ENCODE measurements around the gene FCER1G. TPM values are rescaled to one million over a fixed set of nuclear protein-coding genes. Genes with fewer than 3 reads are reported as not detected.
"Not testable (repeated sequence)": the region's sequence is repeated elsewhere in the genome, so short reads cannot be mapped to it uniquely, and the experiment has no call there.

Gene FCER1G
- polyA plus RNA-seq, 6 donors from 2014 or later, result 4.9 to 28.0 (median 12.4) TPM

GRCh38 chr1:161220002-161220401 is 4.9 kb downstream of the FCER1G start:
- Mint-ChIP-seq H3K36me3 (peaks cover 0 to 3% of the 10 kb centered on the region in 2 donors), H3K4me1 (peaks cover 17 to 30% (median 25%) of the 10 kb centered on the region in 3 donors), H3K9me3 (no peaks in the 10 kb centered on the region), H3K4me3 (no peak overlapping the region), H3K27ac (no peak overlapping the region), H3K27me3 (peaks cover 50 to 59% (median 55%) of the 10 kb centered on the region in 3 donors)
- DNase-seq, result no peak
- ATAC-seq (ENCODE audit: low read depth in 2 of 2), result no peak

GRCh38 chr1:161222175-161223019 is 7.3 kb downstream of the FCER1G start:
- H3K36me3 Mint-ChIP-seq, result no peaks in the 10 kb centered on the region
- ATAC-seq (ENCODE audit: low read depth in 2 of 2), result no peak
- peaks cover 15 to 44% (median 38%) of the 10 kb centered on the region in 3 donors for H3K4me1 Mint-ChIP-seq
- DNase-seq, result no peak
- H3K9me3 Mint-ChIP-seq, result no peaks in the 10 kb centered on the region
- peaks cover 44 to 56% (median 51%) of the 10 kb centered on the region in 3 donors for H3K27me3 Mint-ChIP-seq
- H3K27ac Mint-ChIP-seq, result no peak overlapping the region
- H3K4me3 Mint-ChIP-seq, result peak overlapping the region in 1 of 8 donors; percentile 42

GRCh38 chr1:161223805-161224694 is 9.0 kb downstream of the FCER1G start:
- peak overlapping the region in 1 of 8 donors; percentile 40 for H3K4me3 Mint-ChIP-seq
- peaks cover 0 to 6% of the 10 kb centered on the region in 2 donors for H3K36me3 Mint-ChIP-seq
- H3K27me3 Mint-ChIP-seq, result peaks cover 37 to 49% (median 43%) of the 10 kb centered on the region in 3 donors
- H3K9me3 Mint-ChIP-seq, result no peaks in the 10 kb centered on the region
- DNase-seq (no peak), ATAC-seq (ENCODE audit: low read depth in 2 of 2) (no peak)
- H3K27ac Mint-ChIP-seq, result peak overlapping the region in 3 of 6 donors; percentile 60 to 82 (median 61)
- H3K4me1 Mint-ChIP-seq, result peaks cover 15 to 37% (median 36%) of the 10 kb centered on the region in 3 donors

- peaks cover 31 to 43% (median 37%) of the 10 kb centered on the region in 3 donors for H3K27me3 Mint-ChIP-seq
- H3K27ac Mint-ChIP-seq, result not testable (repeated sequence)
Measured at GRCh38 chr1:161224695-161225087, 9.6 kb downstream of the FCER1G start.

GRCh38 chr1:161225178-161225533 is 10.1 kb downstream of the FCER1G start:
- peak overlapping the region in 5 of 8 donors; percentile 7 to 100 (median 96) for H3K4me3 Mint-ChIP-seq
- ATAC-seq (ENCODE audit: low read depth in 2 of 2) (no peak), DNase-seq (peak; percentile 13)
- no peaks in the 10 kb centered on the region for H3K9me3 Mint-ChIP-seq
- peaks cover 27 to 38% (median 37%) of the 10 kb centered on the region in 3 donors for H3K27me3 Mint-ChIP-seq
- peaks cover 15 to 37% (median 36%) of the 10 kb centered on the region in 3 donors for H3K4me1 Mint-ChIP-seq
- H3K27ac Mint-ChIP-seq, result peak overlapping the region in 4 of 6 donors; percentile 70 to 99 (median 86)
- H3K36me3 Mint-ChIP-seq, result peaks cover 0 to 6% of the 10 kb centered on the region in 2 donors

More at GRCh38 chr1:161224695-161225087, 9.6 kb downstream of the FCER1G start:
- H3K9me3 Mint-ChIP-seq; ATAC-seq (ENCODE audit: low read depth in 2 of 2); DNase-seq; H3K36me3 Mint-ChIP-seq; H3K4me3 Mint-ChIP-seq: not testable (repeated sequence)
- H3K4me1 Mint-ChIP-seq, result peaks cover 15 to 37% (median 36%) of the 10 kb centered on the region in 3 donors

- no peaks in the 10 kb centered on the region for H3K9me3 Mint-ChIP-seq
- peak within 1 kb of the TSS; percentile 84 to 100 (median 100) for H3K4me3 Mint-ChIP-seq
- peak within 1 kb of the TSS; percentile 85 to 99 (median 94) for H3K27ac Mint-ChIP-seq
- peaks cover 0 to 6% of the 10 kb centered on the region in 2 donors for H3K36me3 Mint-ChIP-seq
- ATAC-seq (ENCODE audit: low read depth in 2 of 2) (peak; percentile 92 to 93), DNase-seq (peak; percentile 80)
- peaks cover 15 to 37% (median 36%) of the 10 kb centered on the region in 3 donors for H3K4me1 Mint-ChIP-seq
- peaks cover 22 to 34% (median 32%) of the 10 kb centered on the region in 3 donors for H3K27me3 Mint-ChIP-seq
Measured at GRCh38 chr1:161225534-161226319, 10.6 kb downstream of the FCER1G start, which contains the start of gene TOMM40L. Gene TOMM40L (plus strand): TSS chr1:161226060. CDS start chr1:161226490, 430 bp downstream.

- peaks cover 15 to 37% (median 36%) of the 10 kb centered on the region in 3 donors for H3K4me1 Mint-ChIP-seq
- H3K36me3 Mint-ChIP-seq, result peaks cover 0 to 6% of the 10 kb centered on the region in 2 donors
- H3K4me3 Mint-ChIP-seq, result peak overlapping the region; percentile 84 to 100 (median 100)
- H3K27ac Mint-ChIP-seq, result peak overlapping the region in 4 of 6 donors; percentile 85 to 99 (median 91)
- ATAC-seq (ENCODE audit: low read depth in 2 of 2) (no peak), DNase-seq (no peak)
- H3K9me3 Mint-ChIP-seq, result no peaks in the 10 kb centered on the region
- H3K27me3 Mint-ChIP-seq, result peaks cover 21 to 28% (median 28%) of the 10 kb centered on the region in 3 donors
Measured at GRCh38 chr1:161226320-161226711, 11.2 kb downstream of the FCER1G start.

- H3K9me3 Mint-ChIP-seq, result no peaks in the 10 kb centered on the region
Measured at GRCh38 chr1:161226759-161227158, 11.7 kb downstream of the FCER1G start.

GRCh38 chr1:161227196-161227871 is 12.2 kb downstream of the FCER1G start:
- DNase-seq, result peak; percentile 75
- Mint-ChIP-seq H3K4me3 (peak overlapping the region; percentile 73 to 100 (median 90)), H3K4me1 (peaks cover 15 to 37% (median 36%) of the 10 kb centered on the region in 3 donors), H3K27ac (peak overlapping the region; percentile 17 to 87 (median 51)), H3K27me3 (peaks cover 16 to 19% (median 19%) of the 10 kb centered on the region in 3 donors), H3K36me3 (peaks cover 0 to 6% of the 10 kb centered on the region in 2 donors), H3K9me3 (no peaks in the 10 kb centered on the region)
- ATAC-seq (ENCODE audit: low read depth in 2 of 2), result peak; percentile 43 to 46

More at GRCh38 chr1:161226759-161227158, 11.7 kb downstream of the FCER1G start:
- DNase-seq (no peak), ATAC-seq (ENCODE audit: low read depth in 2 of 2) (no peak)
- H3K4me1 Mint-ChIP-seq, result peaks cover 15 to 37% (median 36%) of the 10 kb centered on the region in 3 donors
- peaks cover 21 to 25% (median 25%) of the 10 kb centered on the region in 3 donors for H3K27me3 Mint-ChIP-seq
- H3K36me3 Mint-ChIP-seq, result peaks cover 0 to 6% of the 10 kb centered on the region in 2 donors
- H3K4me3 Mint-ChIP-seq, result peak overlapping the region; percentile 74 to 100 (median 98)
- H3K27ac Mint-ChIP-seq, result peak overlapping the region in 2 of 6 donors; percentile 54 to 89

GRCh38 chr1:161228032-161228431 is 12.9 kb downstream of the FCER1G start:
- peaks cover 0 to 6% of the 10 kb centered on the region in 2 donors for H3K36me3 Mint-ChIP-seq
- peak overlapping the region in 7 of 8 donors; percentile 12 to 100 (median 84) for H3K4me3 Mint-ChIP-seq
- peaks cover 15 to 37% (median 36%) of the 10 kb centered on the region in 3 donors for H3K4me1 Mint-ChIP-seq
- peaks cover 12% of the 10 kb centered on the region in 3 donors for H3K27me3 Mint-ChIP-seq
- H3K9me3 Mint-ChIP-seq, result no peaks in the 10 kb centered on the region
- H3K27ac Mint-ChIP-seq, result peak overlapping the region in 1 of 6 donors; percentile 54
- ATAC-seq (ENCODE audit: low read depth in 2 of 2), result no peak
- no peak for DNase-seq

GRCh38 chr1:161229896-161230295 is 14.8 kb downstream of the FCER1G start:
- DNase-seq (no peak), ATAC-seq (ENCODE audit: low read depth in 2 of 2) (no peak)
- Mint-ChIP-seq H3K4me3 (peak overlapping the region in 1 of 8 donors; percentile 17), H3K4me1 (peaks cover 15 to 34% (median 29%) of the 10 kb centered on the region in 3 donors), H3K9me3 (no peaks in the 10 kb centered on the region), H3K27ac (no peak overlapping the region), H3K27me3 (peaks cover 0 to 7% (median 0%) of the 10 kb centered on the region in 3 donors), H3K36me3 (peaks cover 0 to 6% of the 10 kb centered on the region in 2 donors)
